DMS 273 (cell line): ENCODE data around the gene CDH23.
A peak's percentile ranks its signal among the peaks of the same experiment; 100 is the strongest.

Experiments
- DNase-seq: peaks from one replicate; lab custom pipeline; 2025; ENCODE audit not compliant: unreplicated experiment; lab: John Stamatoyannopoulos, UW

Gene CDH23

GRCh38 chr10:71615538-71616329, 219.0 kb downstream of the CDH23 start:
- no peak for DNase-seq

- no peak for DNase-seq
Measured at GRCh38 chr10:71616817-71617654, 220.3 kb downstream of the CDH23 start.

- DNase-seq = no peak
Measured at GRCh38 chr10:71618176-71618575, 221.5 kb downstream of the CDH23 start.

- no peak for DNase-seq
Measured at GRCh38 chr10:71618598-71618997, 221.9 kb downstream of the CDH23 start.

GRCh38 chr10:71620642-71621041, 223.9 kb downstream of the CDH23 start:
- DNase-seq = peak; percentile 8

- no peak for DNase-seq
Measured at GRCh38 chr10:71621231-71622153, 224.8 kb downstream of the CDH23 start.

GRCh38 chr10:71622154-71622526, 225.4 kb downstream of the CDH23 start:
- DNase-seq = no peak

- no peak for DNase-seq
Measured at GRCh38 chr10:71622616-71623015, 225.9 kb downstream of the CDH23 start.

GRCh38 chr10:71623098-71623985, 226.6 kb downstream of the CDH23 start:
- peak; percentile 12 for DNase-seq

GRCh38 chr10:71623986-71624291, 227.2 kb downstream of the CDH23 start:
- no peak for DNase-seq

- no peak for DNase-seq
Measured at GRCh38 chr10:71625445-71626175, 228.9 kb downstream of the CDH23 start.

- no peak for DNase-seq
Measured at GRCh38 chr10:71627230-71627939, 230.7 kb downstream of the CDH23 start.

GRCh38 chr10:71627956-71628355, 231.2 kb downstream of the CDH23 start:
- DNase-seq = no peak

- no peak for DNase-seq
Measured at GRCh38 chr10:71629131-71629530, 232.4 kb downstream of the CDH23 start.

GRCh38 chr10:71630168-71630567, 233.4 kb downstream of the CDH23 start:
- DNase-seq = no peak

GRCh38 chr10:71631007-71631861, 234.5 kb downstream of the CDH23 start:
- DNase-seq = peak; percentile 34

- peak; percentile 56 for DNase-seq
Measured at GRCh38 chr10:71632200-71632820, 235.6 kb downstream of the CDH23 start.
